HG03460 (cell line): ENCODE results near the gene GMDS.
"Not testable (repeated sequence)": the region's sequence is repeated elsewhere in the genome, so short reads cannot be mapped to it uniquely, and the experiment has no call there.

Experiments used
- ATAC-seq: cut with Tn5 transposase; IDR thresholded peaks from one replicate; pipeline ENCODE4 v1.9.1; 2021; ENCODE audit not compliant: unreplicated experiment

Gene GMDS

DNA sequence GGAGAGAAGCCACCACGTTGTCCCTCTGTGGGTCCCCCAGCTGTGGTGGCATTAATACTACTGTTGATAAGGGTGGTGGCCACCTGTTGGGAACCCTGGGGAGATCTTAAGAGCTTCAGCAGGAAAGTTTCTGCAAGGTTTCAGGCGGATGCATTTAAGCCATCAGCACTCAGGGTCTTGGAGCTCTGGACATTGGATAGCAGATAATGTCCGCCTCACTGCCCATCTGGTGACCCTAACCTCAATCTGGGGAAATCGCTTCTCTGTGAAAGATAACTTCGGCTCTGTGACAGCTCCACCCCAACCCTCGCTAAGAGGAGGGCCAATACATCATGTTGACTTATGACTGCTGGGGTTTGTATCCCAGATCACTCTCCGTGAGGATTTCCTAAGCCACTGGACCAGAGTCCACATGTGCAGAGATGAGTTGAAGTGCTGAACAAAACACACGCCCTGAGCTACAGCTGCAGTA, 542.8 kb downstream of the GMDS start:
- no peak for ATAC-seq

DNA sequence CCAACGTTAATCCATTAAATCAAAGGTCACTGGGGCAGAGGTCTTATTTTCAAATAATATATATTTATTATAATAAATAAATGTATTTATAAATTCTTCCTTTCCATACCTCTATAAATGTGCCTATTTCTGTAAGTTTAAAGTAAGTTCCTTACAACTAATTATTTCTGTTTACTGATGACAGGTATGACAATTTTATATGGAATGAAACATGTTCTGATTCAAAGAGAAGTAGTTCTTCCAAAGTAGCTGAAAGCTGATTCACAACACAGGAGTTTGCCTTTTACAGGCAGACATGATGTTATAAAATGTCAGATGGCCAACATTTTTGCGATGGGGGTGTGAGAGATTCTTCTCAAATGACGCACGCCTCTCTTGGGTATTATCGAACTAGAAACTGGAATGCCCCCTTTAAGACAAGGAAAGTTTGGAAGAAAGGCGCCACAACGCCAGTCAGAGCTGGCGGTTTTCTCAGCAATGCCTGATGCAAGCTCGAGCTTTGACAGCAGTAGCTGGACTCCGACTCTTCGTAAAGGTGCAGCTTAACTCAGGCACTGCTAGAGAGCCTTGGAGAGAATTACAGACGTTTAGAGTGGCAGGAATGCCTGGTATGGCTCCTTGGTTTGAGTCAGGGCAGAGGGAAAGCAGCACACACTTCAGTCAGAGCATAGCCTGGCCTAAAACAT, 543.6 kb downstream of the GMDS start:
- no peak for ATAC-seq

DNA sequence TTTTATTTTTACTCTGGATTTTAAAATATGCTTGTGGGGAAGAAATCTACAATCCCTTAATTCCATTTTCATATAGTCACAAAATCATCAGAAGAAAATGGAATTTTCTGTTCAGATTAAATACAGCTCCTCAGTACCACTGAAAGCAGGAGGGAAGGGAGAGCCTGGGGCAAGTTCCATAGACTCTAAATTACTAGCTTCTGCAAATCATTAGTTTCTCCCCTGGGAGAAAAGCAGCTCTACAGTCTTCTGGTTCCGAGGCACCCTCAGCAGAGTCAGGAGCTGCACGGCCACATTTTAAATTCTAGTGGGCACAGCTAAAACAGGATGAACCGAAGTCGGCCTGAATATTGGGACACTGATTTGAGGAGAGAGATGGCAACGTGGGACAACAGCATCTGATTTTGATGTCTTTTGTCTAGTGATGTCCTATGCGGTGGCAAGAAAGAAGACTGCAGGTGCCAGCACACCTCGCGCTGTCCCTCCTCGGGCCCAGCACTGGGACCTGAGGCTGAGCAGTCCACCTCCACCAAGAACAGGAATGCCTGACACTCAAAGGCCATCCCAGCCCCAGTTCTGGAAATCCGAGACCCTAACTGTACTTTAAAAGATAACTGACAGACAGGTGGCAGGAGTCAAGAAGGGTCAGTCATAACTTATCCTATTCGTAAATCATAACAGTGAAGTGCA, 545.0 kb downstream of the GMDS start:
- ATAC-seq = no peak

DNA sequence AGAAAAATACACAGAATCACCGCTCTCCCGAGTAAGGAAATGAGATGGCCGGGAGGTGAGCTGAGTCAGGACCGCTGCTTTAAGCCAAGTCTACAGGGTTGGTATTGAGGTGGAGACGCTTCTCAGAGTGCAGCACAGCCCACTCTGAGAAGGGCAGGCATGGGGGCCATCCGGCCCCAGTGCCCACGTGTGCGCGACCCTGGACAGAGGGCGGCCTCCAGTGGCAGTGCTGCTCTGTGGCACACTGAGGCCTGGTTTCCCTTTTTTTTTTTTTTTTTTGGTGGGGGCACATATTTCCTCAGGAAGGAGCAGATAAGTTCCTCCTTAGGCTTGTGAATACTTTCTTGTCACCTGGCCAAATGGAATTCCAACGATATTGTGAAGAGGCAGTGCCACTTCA, 546.9 kb downstream of the GMDS start:
- no peak for ATAC-seq

DNA sequence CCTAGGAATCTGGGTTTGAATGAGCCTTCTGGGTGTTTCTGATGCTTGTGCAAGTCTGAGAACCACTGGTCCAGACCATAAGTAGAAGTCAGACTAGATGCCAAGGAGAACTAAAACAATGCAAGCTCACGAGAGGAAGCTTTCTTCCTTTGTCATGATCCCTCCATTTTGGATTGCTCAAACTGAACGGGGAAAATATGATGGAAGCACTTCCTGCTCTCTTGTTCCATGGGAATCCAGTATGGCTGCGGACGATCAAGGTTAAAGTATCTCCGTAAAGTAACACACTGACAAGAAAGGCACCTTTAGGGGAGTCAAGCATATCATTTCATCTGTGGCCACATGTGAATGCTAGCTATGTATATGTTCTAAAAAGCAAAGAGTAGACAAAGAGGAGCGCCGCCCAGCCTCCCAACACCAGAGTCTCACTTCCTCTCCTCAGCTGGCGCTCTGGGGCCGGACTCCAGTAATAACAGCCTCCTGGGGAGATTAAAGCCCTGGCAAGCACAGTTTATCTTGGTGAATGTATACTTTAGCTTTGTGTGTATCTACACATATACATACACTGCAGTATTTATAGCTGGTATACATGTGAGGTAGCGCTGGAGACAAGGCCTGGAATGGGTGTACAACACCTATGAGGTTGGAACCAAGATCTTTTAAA, 547.6 kb downstream of the GMDS start:
- ATAC-seq = no peak

DNA sequence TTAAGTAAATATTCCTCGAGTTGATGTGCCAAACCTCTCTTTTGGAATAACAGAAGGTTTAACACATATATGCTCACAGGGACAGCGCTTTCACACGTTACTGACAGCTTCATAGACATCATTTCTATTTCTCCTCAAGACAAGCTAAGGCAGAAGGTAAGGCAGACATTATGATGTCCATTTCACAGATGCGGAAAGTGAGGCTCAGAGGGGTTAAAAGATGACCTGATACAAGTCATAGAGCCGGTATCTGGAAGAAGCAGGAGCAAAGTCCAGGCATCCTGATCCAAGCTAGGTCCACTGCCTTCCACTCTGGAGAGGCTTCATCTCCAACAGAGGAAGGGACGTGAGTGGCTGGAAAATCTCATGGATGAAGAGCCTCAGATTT, 548.9 kb downstream of the GMDS start:
- ATAC-seq = no peak

DNA sequence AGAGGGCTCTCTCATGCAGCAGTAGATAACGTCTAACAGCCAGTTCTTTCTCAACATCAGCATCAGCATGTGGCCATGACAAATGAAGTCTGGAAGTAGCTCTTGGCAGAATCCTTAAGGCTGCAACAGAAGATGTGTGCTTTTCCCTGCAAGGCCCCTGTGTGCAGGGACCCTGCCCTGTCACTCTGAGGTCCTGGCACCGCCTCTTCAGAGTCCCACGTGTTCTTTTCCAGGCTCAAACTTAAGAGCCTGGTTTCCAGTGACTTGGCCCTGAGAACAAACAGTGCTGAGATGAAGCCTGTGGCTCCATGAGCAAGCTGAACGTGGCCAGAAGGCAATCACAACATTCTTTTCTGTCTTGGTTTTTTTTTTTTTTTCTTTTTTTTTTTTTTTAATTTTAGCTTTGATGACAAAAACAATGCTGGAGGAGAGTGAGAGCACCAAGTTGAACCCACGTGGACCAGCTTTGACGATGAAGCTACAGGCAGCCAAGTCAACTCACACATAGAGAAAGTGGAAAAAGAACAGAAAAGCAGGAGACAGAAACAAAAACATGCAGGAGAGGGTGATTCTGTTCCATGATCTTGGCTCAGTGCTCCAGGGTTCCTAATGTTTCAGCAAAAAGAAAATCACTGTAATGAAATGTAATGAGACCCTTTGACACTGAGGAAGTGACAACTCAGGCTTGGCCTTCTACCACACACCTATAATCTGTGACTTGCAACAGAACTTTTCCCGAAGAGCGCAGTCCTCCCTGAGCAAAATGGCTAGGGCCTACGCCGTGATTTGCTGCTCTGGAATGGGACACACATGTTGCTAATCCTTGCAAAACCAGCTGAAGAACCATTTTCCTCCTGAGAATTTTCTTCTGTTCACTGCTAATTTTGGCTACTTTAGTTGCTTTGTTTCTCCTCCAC, 549.6 kb downstream of the GMDS start:
- no peak for ATAC-seq

DNA sequence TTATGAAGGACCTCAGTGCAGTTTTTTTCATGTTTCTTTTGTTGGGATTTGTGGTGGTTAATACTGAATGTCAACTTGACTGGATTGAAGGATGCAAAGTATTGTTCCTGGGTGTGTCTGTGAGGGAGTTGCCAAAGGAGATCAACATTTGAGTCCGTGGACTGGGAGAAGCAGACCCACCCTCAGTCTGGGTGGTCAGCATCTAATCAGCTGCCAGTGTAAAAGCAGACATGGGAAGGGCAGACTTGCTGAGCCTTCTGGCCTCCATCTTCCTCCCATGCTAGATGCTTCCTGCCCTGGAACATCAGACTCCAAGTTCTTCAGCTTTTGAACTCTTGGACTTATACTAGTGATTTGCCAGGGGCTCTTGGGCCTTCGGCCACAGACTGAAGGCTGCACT, 553.6 kb downstream of the GMDS start:
- not testable (repeated sequence) for ATAC-seq

DNA sequence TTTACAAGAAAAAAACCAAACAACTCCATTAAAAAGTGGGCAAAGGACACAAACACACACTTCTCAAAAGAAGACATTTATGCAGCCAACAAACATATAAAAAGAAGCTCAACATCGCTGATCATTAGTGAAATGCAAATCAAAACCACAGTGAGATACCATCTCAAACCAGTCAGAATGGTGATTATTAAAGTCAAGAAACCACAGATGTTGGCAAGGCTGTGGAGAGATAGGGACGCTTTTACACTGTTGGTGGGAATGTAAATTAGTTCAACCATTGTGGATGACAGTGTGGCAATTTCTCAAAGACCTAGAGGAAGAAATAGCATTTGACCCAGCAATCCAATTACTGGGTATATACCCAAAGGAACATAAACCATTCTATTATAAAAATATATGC, 554.7 kb downstream of the GMDS start:
- ATAC-seq = not testable (repeated sequence)

DNA sequence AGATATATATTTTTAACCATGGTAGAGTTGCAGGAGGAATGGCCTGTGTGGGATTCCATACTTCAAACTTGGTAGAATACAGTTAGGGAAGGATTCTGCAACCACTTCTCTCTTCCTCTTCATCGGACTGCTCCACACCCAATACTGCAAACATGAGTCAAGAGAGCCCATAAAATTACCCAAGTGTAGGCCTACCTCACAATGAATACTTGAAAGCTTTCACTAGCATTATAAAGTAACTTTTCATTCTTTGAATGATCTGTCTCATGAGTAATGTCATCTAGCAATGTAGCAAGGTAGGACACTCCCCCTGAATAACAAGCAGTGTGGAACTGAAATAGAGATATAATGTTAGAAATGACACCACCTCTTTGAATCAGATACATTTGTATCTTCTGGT, 556.3 kb downstream of the GMDS start:
- no peak for ATAC-seq

DNA sequence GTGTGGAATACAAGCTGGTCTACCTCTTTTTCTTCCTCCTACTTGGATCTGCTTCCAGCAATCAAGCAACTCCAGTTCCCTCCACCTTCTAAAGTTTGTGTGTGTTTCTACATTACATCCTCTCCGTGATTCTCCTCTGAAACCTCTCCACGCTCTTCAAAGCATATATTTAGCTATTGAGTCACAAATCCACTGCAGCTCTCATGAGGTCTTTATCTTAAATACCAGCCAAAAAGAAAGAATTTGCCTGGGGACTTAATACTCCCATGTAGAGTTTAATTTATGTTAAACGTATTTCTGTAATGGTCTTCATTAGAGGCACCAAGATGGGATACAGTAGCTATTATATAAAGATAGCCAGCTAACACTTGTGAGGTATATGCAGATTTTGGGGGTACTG, 557.0 kb downstream of the GMDS start:
- ATAC-seq = no peak

DNA sequence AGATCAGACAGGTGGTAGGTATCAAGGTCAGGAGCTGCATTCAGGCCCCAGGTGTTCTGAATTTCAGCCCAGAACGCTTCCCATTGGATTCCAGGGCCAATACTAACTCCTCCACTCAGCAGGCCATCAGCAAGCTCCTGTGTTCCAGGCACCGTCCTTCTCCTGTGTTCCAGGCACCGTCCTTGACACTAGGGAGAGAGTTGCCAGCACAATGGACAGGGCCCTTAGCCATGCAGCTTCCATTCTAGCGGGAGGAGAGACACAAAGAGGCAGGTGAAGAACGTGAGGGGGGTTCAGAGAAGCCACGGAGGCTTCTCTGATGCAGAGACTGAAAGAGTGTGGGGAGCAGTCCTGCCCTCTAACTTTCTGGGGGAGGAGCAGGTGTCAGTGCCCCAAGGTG, 558.0 kb downstream of the GMDS start:
- no peak for ATAC-seq

DNA sequence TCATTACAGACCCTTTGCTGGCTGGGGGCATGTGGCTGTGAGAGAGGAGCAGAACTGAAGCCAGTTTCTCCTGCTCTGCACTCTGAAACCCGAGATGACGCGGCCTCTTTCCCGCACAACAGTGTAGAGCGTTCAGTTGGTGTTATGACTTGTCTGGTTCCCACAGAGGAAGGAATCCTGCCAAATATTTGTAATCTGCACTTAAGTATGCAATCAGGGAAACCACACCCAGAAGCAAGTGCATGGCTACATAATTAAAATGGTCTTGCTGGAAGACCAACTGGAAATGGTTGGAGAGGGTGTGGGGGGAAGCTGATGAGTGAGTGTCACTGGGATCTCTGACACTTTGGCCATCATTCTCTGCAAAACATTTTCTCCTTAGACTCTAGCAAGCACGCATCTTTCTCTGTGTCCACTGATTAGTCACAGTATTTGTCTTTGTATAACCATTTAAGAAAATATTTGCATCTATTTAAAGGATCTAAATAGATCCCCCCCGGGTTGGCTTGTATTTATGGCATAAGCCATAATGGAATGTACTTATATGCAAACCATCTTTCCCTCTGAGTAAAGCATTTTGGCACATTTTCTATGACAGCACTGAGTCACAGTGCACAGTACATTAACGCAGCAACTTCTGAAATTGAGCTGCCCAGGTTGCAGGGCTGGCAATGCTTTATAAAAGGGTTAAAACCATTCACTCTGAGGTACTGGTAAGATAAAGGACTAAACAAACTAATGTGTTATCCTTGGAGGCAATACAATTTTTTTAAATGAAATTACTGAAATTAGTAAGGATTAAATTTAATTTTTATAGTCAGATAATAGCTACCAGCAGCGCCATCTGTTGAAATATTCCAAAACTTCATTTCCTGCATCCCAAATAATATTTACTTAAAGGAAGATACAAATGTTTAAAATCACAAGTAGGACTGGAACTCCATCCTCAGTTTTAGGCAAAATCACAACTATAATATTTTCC, 559.0 kb downstream of the GMDS start:
- ATAC-seq = no peak

DNA sequence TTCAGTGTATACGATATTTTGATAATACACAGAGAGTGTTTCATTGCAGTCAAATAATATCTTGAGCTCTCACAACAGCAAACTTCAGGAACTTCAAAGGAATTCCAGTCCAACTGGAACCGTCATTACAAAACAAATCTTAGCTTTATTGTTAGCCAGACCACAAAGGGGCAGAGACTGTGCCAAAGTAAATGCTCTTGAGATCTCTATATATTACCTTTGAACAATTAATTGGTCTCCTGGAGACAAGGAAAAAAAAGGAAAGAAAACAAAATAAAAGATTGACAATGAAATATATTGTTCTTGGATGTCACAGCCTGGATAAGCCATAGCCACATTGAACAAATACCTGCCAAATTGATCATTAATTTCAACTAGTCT, 565.7 kb downstream of the GMDS start:
- no peak for ATAC-seq

DNA sequence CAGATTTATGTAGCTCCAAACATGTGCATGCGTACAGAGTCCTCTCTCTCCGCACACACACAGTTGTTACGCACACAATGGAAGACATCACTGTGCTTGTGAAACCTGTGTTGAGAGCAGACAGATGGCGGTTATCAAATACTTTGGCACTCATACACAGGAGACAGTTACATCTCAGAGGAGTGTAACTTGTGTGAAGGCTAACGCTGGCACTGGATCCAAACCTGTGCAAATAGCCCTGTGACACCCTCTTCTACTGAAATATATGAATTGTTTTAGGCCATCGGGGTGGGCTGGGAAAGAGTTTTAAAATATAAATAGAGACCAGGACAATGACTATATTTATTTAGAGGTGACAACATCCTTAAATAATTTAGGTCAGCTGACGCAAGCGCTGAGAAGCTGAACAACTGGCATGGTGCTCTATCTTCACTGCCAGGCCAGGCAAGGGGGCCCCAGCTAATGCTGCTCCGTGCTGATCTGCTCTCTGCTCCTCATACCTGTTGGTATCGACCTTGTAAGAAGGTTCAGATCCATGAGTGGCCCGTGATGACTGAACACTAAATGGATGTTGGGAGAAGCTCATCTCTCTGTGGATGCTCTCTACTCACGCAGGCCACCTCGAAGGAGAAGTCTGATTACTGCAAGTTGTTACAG, 566.2 kb downstream of the GMDS start:
- ATAC-seq = no peak

DNA sequence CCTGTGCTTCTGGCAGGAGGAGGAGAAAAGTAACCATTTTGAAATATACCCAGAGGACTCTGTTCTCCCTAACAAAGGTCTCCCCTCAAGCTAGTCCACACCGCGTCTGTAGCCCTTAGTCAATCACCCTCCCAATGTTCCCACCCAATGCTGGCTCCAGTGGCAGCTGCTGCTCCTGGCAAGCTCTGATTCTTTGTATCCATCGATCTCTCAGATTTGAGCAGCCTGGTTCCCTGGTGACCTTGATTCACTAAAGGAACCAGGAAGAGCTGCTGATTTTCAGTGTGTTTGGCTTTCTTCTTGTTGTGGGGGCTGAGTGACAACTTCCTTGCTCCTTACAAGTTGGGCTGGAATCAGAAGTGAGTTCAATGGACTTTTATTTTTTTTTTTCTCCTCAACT, 567.2 kb downstream of the GMDS start:
- ATAC-seq = no peak

DNA sequence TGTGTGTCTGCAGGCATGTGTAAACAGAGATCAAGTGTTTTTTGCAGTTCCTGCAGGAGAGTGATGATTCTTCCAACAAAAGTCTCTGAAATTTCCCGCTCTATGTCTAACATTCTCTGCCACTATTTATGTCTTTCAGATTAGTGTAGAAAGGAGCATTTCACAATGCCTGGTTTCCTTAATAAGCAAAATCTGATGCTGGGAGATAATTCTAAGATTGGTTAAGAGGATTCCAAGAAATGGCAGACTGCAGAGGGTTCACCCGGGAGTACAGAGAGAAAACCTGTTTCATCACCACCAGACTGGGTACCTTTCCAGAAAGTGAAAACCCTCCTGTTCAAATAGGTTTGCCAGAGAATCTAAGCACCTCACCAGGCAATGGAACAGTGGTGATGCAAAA, 573.0 kb downstream of the GMDS start:
- no peak for ATAC-seq

DNA sequence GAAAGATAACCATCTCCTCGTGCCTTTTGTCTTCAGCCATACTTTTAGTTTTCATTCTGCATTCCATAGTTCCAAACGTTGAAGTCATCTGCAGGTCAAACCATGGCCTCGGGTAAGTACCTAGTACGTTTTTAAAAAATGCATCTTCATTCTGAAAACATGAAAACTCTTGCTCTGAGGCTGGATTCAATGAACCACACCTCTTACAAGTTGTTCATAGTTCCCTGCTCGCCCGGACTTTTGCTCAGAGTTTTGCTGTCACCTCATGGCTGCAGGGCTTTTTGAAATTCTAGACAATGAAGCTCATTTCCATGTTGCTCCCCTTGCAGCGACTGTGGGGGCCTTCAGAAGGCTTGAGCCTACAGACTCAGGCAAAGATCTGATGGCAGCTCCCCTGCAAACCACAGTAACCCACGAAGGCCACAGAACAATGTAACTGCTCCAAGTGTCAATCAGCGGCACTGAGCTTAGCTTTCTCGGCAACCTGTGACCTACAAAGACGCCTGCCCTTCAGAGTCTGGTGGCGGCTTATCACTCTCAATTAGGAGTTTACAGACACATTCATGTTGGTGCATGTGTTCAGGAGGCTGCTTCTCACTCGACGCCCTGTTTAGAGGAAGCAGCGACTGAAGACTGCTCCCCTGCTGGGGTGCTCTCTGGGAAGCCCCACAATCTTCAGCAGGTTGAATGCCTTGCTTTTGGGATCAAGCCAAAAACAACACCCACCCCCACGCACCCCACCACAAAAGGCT, 574.5 kb downstream of the GMDS start:
- no peak for ATAC-seq

DNA sequence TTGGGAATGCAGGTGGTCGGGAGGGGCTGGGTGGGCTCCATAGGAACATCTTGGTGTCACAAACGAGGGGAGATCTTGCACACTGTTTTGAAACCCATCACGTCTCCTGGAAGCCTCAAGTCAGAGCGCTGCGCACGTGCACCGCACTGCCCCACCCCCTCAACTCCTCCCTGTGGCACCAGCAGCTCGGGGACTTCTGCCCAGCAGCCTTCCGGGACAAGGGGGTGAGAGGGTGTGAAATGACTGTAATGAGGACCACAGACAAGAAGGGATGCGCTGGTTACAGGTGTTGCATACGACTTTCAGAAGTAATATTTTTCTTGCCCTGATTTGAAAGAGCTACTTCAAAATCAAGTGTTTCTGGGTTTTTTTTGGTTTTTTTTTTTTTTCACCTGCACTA, 575.4 kb downstream of the GMDS start:
- no peak for ATAC-seq
